Jurkat, Clone E6-1 (cell line): ENCODE results near the gene KRT33B. TPM values are rescaled to one million over a fixed set of nuclear protein-coding genes. Genes with fewer than 3 reads are reported as not detected.

ENCODE experiments used
- DNase-seq: peaks from one replicate; pipeline ENCODE4 v3.0.0-alpha.2; 2011; ENCODE audit warnings: low read depth, low spot score
- H3K4me3 ChIP-seq: 2 replicates; pipeline ENCODE4 v1.5.1; 2011; ENCODE audit warnings: mild to moderate bottlenecking, low read length, control low read depth, moderate library complexity
- polyA plus RNA-seq: library from polyadenylated mRNA; unstranded; fragments of >200 nt; gene quantifications from one replicate; pipeline ENCODE4 v1.2.1, GENCODE V29; 2012; ENCODE audit warnings: missing spikeins; ENCODE audit not compliant: insufficient read length, insufficient read depth

The KRT33B gene
- polyA plus RNA-seq, result not detected

- no peak within 1 kb of the TSS for H3K4me3 ChIP-seq
- DNase-seq, result no peak
Measured at GRCh38 chr17:41369713-41370112, at the start of gene KRT33B. TSS of gene KRT33B (minus strand) at chr17:41369813. CDS start at chr17:41369750, 63 bp downstream.

DNA sequence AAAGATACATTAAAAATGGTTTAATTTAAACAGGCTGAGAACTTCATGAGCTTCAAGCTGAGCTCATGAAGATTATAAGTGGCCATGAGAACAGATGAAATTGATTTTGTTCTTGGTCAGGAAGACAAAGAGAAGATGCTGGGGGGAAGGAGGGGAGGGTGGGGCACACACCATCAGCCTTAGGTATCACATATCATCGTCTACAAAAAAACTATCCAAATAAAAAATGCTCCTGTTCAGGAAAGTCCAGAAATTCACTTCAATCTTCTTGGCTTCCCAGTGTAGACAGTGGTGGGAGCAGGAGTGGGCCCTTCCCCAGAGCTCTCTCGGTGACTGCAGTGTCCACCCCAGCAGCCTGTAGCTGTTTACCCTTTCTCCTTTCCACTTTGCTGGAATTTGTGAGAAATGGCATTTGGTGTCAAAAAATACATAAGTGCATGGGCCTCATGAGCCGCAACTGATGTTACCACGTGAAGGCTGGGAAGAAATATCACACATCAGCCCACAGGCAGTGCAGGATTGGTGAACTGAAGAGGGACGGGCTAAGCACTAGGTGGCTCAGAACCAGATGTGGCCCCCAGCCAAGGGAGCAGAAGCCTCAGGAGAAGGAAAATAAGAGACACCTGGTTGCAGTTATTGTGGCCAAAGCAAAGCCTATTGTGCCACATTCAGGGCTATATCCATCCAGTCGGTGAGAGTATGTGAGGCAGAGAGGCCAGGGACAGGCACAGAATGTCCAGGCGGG is 48.7 kb upstream of the KRT33B start:
- no peak overlapping the region for H3K4me3 ChIP-seq
- no peak for DNase-seq

DNA sequence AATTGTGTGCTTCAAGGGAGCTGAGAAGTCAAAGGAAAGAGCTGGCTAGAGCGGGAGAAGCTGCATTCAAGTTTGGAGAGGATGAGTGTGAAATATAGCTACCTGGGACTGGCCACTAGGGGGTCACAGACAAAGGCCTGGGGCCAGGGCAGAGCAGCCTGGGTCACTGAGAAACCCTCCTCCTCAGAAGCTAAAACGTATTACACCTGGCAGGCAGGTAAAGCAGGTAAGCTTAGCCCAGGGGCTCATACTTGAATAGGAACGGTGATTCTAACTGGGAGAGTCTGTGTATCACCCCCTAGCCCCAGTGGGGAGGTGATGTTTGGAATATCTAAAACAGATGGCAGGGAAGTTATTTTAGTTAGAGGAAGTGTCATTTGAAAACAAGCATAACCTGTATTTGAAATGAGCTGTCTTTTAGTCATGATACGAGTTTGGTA is 48.0 kb upstream of the KRT33B start:
- no peak overlapping the region for H3K4me3 ChIP-seq
- no peak for DNase-seq

DNA sequence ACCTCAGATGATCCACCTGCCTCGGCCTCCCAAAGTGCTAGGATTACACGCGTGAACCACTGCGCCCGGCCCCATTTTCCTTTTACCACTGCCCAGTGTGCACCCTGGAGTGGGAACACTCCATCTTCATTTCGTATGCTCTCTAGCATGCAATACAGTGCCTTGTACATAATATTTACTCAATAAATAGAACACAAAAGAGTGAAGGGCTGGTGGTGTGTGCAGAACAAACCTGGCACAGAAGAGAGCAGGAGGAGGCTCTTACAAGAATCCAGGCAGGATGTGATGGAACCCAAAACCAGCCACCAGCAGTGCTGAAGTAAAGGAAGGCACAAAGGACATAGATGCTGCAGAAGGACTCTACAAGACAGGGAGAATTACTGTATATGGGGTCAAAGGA is 47.5 kb upstream of the KRT33B start:
- no peak overlapping the region for H3K4me3 ChIP-seq
- DNase-seq, result no peak

GRCh38 chr17:41416479-41416878 is 46.9 kb upstream of the KRT33B start:
- H3K4me3 ChIP-seq, result no peak overlapping the region
- DNase-seq, result no peak

GRCh38 chr17:41415833-41416335 is 46.3 kb upstream of the KRT33B start:
- no peak for DNase-seq
- no peak overlapping the region for H3K4me3 ChIP-seq

DNA sequence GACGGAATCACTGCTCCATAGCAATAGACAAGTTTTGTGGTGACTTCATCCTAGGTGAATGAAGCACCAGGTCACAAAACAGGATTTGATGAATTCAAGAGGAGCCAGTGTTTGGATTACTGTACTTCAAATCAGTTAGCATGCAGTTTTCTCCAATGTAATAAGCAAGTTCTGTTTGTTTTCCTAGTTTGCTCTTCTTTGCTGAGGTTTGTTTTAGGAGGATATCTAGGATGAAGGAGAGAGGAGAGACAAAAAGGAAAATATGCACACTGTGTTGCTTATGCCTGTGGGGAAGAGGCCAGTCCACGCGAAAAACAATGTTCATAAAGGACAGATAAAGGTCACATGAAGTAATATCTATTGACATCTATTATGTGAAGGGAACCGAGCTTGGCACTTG is 45.8 kb upstream of the KRT33B start:
- DNase-seq, result no peak
- no peak overlapping the region for H3K4me3 ChIP-seq

- DNase-seq, result no peak
- H3K4me3 ChIP-seq, result no peak overlapping the region
Measured at GRCh38 chr17:41413982-41414381, 44.4 kb upstream of the KRT33B start.

GRCh38 chr17:41413353-41413957 is 43.8 kb upstream of the KRT33B start:
- no peak overlapping the region for H3K4me3 ChIP-seq
- no peak for DNase-seq

GRCh38 chr17:41411072-41411840 is 41.6 kb upstream of the KRT33B start:
- no peak for DNase-seq
- H3K4me3 ChIP-seq, result no peak overlapping the region

DNA sequence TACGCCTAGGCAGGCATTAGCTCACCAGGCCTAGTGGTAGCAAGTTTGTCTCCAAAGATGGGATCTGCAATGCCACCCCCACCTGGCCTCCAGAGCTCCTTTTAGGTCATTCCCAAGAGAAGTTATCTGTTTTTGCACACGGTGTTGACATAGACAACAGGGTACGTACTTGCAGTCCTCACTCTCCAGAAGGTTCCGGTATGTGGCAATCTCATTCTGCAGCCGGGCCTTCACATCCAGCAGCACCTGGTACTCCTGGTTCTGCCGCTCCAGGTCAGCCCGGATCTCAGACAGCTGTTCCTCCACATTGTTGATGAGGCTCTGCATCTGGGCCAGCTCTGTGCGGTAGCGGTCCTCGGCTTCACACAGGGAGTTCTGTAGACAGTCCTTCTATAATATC is 37.6 kb upstream of the KRT33B start:
- no peak overlapping the region for H3K4me3 ChIP-seq
- DNase-seq, result no peak

DNA sequence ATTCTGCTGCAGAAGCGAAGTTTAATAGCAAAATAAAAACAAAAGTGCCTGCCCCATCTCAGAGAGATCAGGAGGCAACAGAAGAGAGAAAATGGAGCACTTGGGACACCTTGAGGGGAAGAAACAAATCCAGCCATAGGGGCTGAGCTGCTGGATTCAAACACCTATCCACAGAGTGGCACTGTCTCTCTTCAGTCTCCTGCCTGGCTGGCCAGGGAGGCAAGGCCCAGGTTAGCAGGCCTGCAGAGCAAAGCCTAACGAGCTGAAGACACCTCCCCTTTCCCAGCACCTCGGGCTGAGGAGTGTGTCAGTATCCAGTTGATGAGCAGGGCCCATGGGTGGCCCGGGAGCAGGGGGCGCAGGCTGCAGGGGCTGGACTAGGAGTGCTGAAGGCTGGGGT is 36.6 kb upstream of the KRT33B start:
- no peak overlapping the region for H3K4me3 ChIP-seq
- DNase-seq, result no peak

GRCh38 chr17:41404024-41404671 is 34.5 kb upstream of the KRT33B start:
- no peak for DNase-seq
- H3K4me3 ChIP-seq, result no peak overlapping the region

- H3K4me3 ChIP-seq, result no peak overlapping the region
- DNase-seq, result no peak
Measured at GRCh38 chr17:41403404-41404023, 33.9 kb upstream of the KRT33B start.

DNA sequence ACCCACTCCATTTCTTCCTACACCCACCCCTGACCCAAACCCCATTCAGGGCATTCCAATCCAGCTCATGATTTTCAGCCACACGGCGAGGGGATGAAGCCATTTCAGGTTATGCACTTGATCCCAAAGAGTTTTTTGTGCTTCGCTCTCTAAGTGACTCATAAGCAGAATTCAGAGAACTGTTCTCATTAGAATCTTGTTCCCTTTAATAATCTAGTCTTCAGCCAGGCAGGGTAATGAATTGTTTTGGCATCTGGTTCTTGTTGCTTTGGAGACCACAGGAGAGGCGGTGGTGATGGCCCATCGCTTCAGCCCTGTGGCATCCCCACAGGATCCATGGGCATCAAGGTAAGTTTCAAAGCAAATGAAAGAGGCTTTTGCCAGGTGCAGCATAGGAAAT is 32.5 kb upstream of the KRT33B start:
- H3K4me3 ChIP-seq, result no peak overlapping the region

DNA sequence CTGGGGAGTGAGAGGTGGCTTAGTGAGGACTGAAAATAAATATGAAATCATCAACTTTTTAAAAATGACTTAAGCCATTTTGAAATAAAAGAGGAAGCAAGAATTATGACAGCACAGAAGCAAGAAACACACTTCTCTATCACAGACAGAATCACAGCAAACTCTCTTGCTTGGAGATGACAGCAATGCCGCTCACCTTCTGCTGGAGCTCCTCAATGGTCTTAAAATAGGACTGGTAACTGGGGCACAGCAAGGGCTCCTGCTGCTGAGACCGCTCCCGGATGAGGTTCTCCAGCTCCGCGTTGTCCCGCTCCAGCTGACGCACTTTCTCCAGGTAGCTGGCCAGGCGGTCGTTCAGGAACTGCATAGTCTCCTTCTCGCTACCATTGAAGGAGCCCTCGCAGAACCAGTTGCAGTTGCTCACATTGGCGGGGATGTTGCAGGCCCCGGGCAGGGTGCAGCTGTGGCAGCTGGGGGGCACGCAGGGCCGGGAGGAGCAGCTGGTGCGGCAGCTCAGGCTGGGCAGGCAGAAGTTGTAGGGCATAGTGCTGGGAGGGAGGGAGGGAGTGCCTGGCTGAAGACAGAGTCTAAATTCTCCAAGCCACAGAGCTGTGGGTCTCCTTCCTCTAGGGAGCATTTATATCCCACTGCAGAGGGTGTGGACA is 27.5 kb upstream of the KRT33B start, which contains the start of gene KRT31:
Gene KRT31 (minus strand): TSS at position 613 of the 665 bp plus-strand sequence. CDS start 69 bp downstream, at position 544.
- DNase-seq, result no peak
- no peak within 1 kb of the TSS for H3K4me3 ChIP-seq

More for the DNA sequence above, 32.5 kb upstream of the KRT33B start:
- DNase-seq, result no peak

GRCh38 chr17:41396340-41396739 is 26.7 kb upstream of the KRT33B start:
- no peak for DNase-seq
- no peak overlapping the region for H3K4me3 ChIP-seq

DNA sequence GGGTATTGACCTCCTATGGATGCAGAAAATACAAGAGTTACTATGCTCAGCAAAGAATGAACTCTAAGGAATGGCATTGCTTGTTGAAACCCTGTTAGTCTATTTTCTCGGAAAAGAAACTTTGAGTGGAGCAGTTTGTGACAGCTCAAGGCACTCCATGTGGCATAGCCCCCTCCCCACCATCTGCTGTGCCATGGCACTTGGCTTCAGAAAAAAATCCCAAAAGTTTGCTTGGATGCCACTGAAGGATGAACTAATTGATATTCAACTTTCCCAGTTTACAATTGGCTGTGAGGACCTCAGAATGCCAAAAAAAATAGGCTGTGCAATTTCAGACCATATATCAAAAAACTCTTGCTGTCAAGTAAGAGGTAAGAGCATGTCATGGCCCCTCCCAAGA is 26.0 kb upstream of the KRT33B start:
- H3K4me3 ChIP-seq, result no peak overlapping the region
- DNase-seq, result no peak
